NT2/D1 (cell line): ENCODE results near the gene ELFN2.

Experiments used
- DNase-seq: peaks from one replicate; pipeline ENCODE4 v3.0.0-alpha.2; 2011; ENCODE audit warnings: low read depth, low spot score
- H3K27me3 ChIP-seq: 2 replicates; pipeline ENCODE4 v1.6.0; 2011; ENCODE audit warnings: mild to moderate bottlenecking; ENCODE audit not compliant: insufficient read length, insufficient read depth
- H3K36me3 ChIP-seq: 2 replicates; pipeline ENCODE4 v1.6.1; 2011; ENCODE audit warnings: mild to moderate bottlenecking, low read length, mixed read lengths; ENCODE audit not compliant: insufficient read depth, insufficient read length
- H3K4me1 ChIP-seq: 2 replicates; pipeline ENCODE4 v1.5.1; 2011; ENCODE audit not compliant: insufficient read depth, insufficient read length
- H3K4me3 ChIP-seq: 2 replicates; pipeline ENCODE4 v1.5.1; 2011; ENCODE audit warnings: low read depth; ENCODE audit not compliant: insufficient read length
- H3K9ac ChIP-seq: 2 replicates; pipeline ENCODE4 v1.6.0; 2011; ENCODE audit warnings: low read depth; ENCODE audit not compliant: insufficient read length
- H3K9me3 ChIP-seq: 2 replicates; pipeline ENCODE4 v1.5.1; 2011; ENCODE audit warnings: mild to moderate bottlenecking, low read length; ENCODE audit not compliant: insufficient read depth
- SUZ12 ChIP-seq: IDR thresholded peaks from 2 replicates; pipeline ENCODE4 v1.6.1; 2011; ENCODE audit not compliant: insufficient read length, insufficient read depth; ENCODE audit errors: extremely low read depth
- YY1 ChIP-seq: IDR thresholded peaks from 2 replicates; pipeline ENCODE4 v1.6.1; 2011; ENCODE audit not compliant: insufficient read length, insufficient read depth
- ZNF274 ChIP-seq: IDR thresholded peaks from 2 replicates; pipeline ENCODE4 v1.6.1; 2011; ENCODE audit warnings: mild to moderate bottlenecking, low read depth, low read length

The ELFN2 gene

DNA sequence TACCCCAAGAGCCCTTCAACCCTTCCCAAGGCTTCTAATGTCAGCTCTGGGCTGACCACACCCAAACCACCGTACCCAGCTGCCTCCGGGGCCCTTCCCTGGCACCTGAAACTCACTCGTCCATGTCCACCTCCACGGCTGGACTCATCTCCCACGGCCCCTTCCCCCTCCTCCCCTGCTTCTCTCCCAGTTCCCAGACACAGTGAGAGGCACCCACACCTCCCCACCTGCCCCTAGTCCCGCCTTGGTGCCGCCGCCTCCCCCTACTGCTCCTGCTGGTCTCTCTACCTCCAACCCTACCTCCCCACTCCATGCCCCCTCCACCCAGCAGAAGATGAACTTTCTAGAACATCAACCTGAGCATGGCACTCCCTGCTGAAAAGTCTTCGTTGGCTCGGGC lies 39.5 kb downstream of the ELFN2 start:
- TF ChIP-seq SUZ12 (no peak), YY1 (no peak), ZNF274 (no peak)
- Histone ChIP-seq H3K27me3 (no peaks in the 10 kb centered on the region), H3K36me3 (no peaks in the 10 kb centered on the region), H3K4me1 (peaks cover 4% of the 10 kb centered on the region), H3K9ac (no peak overlapping the region), H3K9me3 (no peaks in the 10 kb centered on the region), H3K4me3 (no peak overlapping the region)
- DNase-seq = no peak

DNA sequence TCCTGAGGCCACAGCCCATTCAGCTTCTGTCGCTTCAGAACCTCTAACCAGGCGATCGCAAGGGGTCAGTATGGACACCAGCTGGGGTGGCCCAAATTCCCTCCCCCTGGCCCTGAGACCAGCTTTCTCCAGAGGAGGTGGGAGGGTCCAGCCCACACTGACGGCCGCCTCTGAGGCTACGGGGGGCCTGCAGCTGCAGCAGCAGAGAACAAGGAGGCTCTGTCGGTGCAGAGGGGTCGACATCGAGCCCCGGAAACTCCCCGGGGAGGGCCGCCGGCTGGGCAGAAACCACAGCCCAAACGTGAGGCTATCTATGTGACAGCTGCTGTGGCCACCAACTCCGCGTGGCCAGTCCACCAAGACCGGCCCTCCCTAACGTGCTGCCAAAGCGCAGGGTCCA lies 40.8 kb downstream of the ELFN2 start:
- no peaks in the 10 kb centered on the region for H3K36me3 ChIP-seq
- no peak overlapping the region for H3K4me3 ChIP-seq
- no peak for DNase-seq
- TF ChIP-seq SUZ12 (no peak), ZNF274 (no peak), YY1 (no peak)
- no peak overlapping the region for H3K9ac ChIP-seq
- H3K9me3 ChIP-seq = no peaks in the 10 kb centered on the region
- no peaks in the 10 kb centered on the region for H3K27me3 ChIP-seq
- H3K4me1 ChIP-seq = peaks cover 4% of the 10 kb centered on the region

DNA sequence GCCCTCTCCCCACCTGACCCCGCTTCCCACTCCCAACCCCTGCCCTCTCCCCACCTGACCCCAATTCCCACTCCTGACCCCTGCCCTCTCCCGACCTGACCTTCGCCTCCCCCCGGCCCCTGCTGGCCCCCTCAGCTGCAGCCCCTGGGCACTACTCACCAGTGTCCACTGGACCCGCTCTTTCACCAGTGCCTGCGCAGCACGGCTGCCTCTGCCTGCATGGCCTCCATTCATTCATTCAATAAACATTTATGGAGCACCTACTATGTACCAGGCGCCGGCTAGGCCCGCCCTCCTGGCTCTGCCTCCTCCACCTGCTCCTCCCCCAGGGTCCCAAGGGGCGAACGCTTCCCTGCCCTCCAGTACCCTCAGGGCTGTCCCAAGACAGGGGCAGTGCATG lies 42.6 kb downstream of the ELFN2 start:
- H3K27me3 ChIP-seq = no peaks in the 10 kb centered on the region
- TF ChIP-seq ZNF274 = no peak
- no peak for TF ChIP-seq YY1
- no peak for TF ChIP-seq SUZ12
- no peak overlapping the region for H3K9ac ChIP-seq
- no peak overlapping the region for H3K4me3 ChIP-seq
- no peak for DNase-seq
- H3K36me3 ChIP-seq = no peaks in the 10 kb centered on the region
- peaks cover 6% of the 10 kb centered on the region for H3K4me1 ChIP-seq
- H3K9me3 ChIP-seq = no peaks in the 10 kb centered on the region

DNA sequence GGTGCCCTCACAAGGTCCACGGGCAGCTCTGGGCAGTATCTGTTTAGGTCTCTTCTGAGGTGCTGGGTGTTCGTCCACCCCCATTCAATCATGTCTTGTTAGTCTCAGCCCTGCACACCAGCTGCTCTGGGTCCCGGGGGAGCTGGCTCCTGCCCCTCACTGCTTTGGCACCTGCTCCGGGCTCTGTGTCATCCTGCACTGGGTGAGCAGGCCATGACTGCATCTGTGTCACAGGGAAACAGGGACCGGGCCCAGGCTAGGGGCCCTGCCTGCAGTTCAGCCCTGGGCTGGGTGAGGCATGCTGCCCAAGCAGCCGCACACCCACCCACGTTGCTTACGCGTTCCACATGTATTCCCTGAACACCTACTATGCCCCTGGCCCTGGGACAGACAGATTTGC lies 43.9 kb downstream of the ELFN2 start:
- Histone ChIP-seq H3K4me3 (no peak overlapping the region), H3K9ac (no peak overlapping the region), H3K4me1 (peaks cover 7% of the 10 kb centered on the region), H3K27me3 (no peaks in the 10 kb centered on the region), H3K9me3 (no peaks in the 10 kb centered on the region), H3K36me3 (no peaks in the 10 kb centered on the region)
- TF ChIP-seq YY1 = no peak
- TF ChIP-seq ZNF274 = no peak
- TF ChIP-seq SUZ12 = no peak
- DNase-seq = no peak

DNA sequence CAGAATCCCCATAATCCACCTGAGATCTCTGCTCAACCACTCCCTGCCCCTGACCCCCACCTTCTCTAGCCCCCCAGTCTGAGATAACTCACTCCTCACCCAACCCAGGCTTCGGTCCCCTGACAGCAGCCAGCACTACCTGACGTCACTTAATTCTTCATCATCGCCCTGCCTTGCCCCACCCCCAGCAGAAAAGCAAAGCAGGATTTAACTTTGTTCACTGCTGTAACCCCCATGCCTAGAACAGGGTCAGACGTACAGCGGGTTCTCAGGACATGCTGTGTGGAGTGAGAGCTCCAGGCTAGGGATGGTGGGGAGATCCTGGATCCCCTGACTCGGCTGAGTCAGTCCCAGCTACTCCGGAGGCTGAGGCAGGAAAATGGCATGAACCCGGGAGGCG lies 45.8 kb downstream of the ELFN2 start:
- peaks cover 6% of the 10 kb centered on the region for H3K4me1 ChIP-seq
- H3K9me3 ChIP-seq = no peaks in the 10 kb centered on the region
- no peak for DNase-seq
- H3K36me3 ChIP-seq = no peaks in the 10 kb centered on the region
- no peak for TF ChIP-seq ZNF274
- no peak for TF ChIP-seq SUZ12
- TF ChIP-seq YY1 = no peak
- H3K27me3 ChIP-seq = no peaks in the 10 kb centered on the region
- H3K9ac ChIP-seq = no peak overlapping the region
- no peak overlapping the region for H3K4me3 ChIP-seq

DNA sequence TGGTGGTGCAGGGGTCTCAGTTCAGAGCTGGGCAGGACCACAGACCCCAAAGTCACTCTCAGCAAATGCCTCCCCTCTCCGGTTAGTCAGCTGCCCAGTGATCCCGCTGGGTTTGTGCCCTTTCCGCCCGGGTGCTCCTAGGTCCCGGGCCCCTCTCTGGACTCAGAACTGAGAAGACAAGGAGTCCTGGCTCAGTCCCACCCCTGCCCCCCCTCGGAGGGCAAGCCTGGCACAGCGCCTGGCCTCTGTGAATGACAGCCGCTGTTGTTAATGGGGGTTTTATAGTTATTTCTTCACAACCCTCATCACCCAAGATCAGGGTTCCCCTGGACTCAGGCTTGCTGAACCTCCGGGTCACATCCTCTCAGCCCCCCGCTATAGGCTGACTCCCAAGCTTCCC lies 47.6 kb downstream of the ELFN2 start:
- H3K9me3 ChIP-seq = no peaks in the 10 kb centered on the region
- H3K4me1 ChIP-seq = peaks cover 8% of the 10 kb centered on the region
- no peak for TF ChIP-seq ZNF274
- no peak for TF ChIP-seq SUZ12
- no peak for TF ChIP-seq YY1
- no peaks in the 10 kb centered on the region for H3K27me3 ChIP-seq
- DNase-seq = no peak
- no peak overlapping the region for H3K9ac ChIP-seq
- no peak overlapping the region for H3K4me3 ChIP-seq
- no peaks in the 10 kb centered on the region for H3K36me3 ChIP-seq

GRCh38 chr22:37379085-37379484 lies 48.2 kb downstream of the ELFN2 start:
- Histone ChIP-seq H3K4me3 (no peak overlapping the region), H3K36me3 (no peaks in the 10 kb centered on the region), H3K9ac (no peak overlapping the region), H3K27me3 (no peaks in the 10 kb centered on the region), H3K9me3 (no peaks in the 10 kb centered on the region), H3K4me1 (peaks cover 8% of the 10 kb centered on the region)
- TF ChIP-seq ZNF274 (no peak), YY1 (no peak), SUZ12 (no peak)
- DNase-seq = no peak

DNA sequence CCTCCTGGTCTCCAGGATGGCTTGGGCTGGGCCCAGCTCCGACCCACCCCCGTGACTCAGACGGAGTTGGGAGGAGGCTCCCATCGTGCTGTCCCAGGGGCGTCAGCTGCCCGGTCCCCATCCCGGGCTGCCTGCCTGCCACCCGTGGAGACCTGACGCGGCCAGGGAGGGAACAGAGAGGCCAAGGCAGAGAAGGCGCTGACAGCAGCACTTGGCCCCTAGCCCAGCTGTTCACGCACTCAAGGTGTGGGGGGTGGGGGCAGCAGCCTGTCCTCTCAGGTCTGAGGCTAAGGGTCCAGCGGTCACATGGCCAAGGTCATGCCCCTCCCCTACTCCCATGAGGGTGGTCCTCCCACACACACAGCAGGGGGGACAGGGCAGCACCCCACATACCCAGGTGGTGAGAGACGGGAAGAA lies 48.6 kb downstream of the ELFN2 start:
- TF ChIP-seq SUZ12 (no peak), YY1 (no peak), ZNF274 (no peak)
- H3K9ac ChIP-seq = no peak overlapping the region
- H3K36me3 ChIP-seq = no peaks in the 10 kb centered on the region
- peaks cover 8% of the 10 kb centered on the region for H3K4me1 ChIP-seq
- no peaks in the 10 kb centered on the region for H3K27me3 ChIP-seq
- no peaks in the 10 kb centered on the region for H3K9me3 ChIP-seq
- DNase-seq = no peak
- H3K4me3 ChIP-seq = no peak overlapping the region
